Thyroid gland (tissue), 4 donors: ENCODE data around the gene PTPN11. TPM values are rescaled to one million over a fixed set of nuclear protein-coding genes. Genes with fewer than 3 reads are reported as not detected.

Experiments used
- DNase-seq, 2 donors: peaks; one replicate each; pipeline ENCODE4 v3.0.0-alpha.2; 2019
- H3K27ac ChIP-seq, 3 donors: fragments of 200-600 bp; sonication (generic); 1 replicate in 2 of 3; 2 replicates in 1 of 3; pipeline ENCODE4 v1.5.1; 2016 to 2019; ENCODE audit warnings: mild to moderate bottlenecking in 1 of 3, moderate library complexity in 1 of 3
- H3K27me3 ChIP-seq: fragments of 200-600 bp; sonication (generic); one replicate; pipeline ENCODE4 v1.5.1; 2019
- H3K36me3 ChIP-seq, 2 donors: fragments of 200-600 bp; sonication (generic); one replicate each; pipeline ENCODE4 v1.5.1; 2016 to 2019
- H3K4me1 ChIP-seq, 2 donors: fragments of 200-600 bp; sonication (generic); one replicate each; pipeline ENCODE4 v1.5.1; 2017 to 2019
- H3K4me3 ChIP-seq, 3 donors: fragments of 200-600 bp; sonication (generic); replicated peaks in 1 of 3; 1 replicate in 2 of 3; 2 replicates in 1 of 3; pipeline ENCODE4 v1.5.1; 2016; ENCODE audit warnings: mild to moderate bottlenecking in 1 of 3
- H3K9me3 ChIP-seq: fragments of 200-600 bp; sonication (generic); one replicate; pipeline ENCODE4 v1.5.1; 2017
- POLR2A ChIP-seq, 2 donors: fragments of 450-650 bp; IDR thresholded peaks; one replicate each; pipeline ENCODE4 v1.6.1; 2017; ENCODE audit warnings: antibody characterized with exemption in 2 of 2, mild to moderate bottlenecking in 2 of 2, moderate library complexity in 1 of 2
- WGBS, 2 donors: methylation state at CpG; one replicate each; pipeline ENCODE4 v1.1.5; 2017; 5-methylcytosine and 5-hydroxymethylcytosine counted together
- intact Hi-C: fragments of 100-400 bp; cut with DNase I; formaldehyde crosslinking; loops from one replicate; pipeline ENCODE4 v1.15.1; 2023
- total RNA-seq, 4 donors: library from RNA; depleted of rRNA; stranded (reverse); fragments of >200 nt; gene quantifications; one replicate each; pipeline ENCODE4 v1.2.3, GENCODE V29; 2016
- TF ChIP-seq, protein P1 (sequence below), 6 experiments: fragments of 200-600 bp in 3 of 6; fragments of 450-650 bp in 3 of 6; sonication (generic) in 3 of 6; IDR thresholded peaks; one replicate each; pipeline ENCODE4 v1.5.1; 2016 to 2019; ENCODE audit warnings: antibody characterized with exemption in 6 of 6, mild to moderate bottlenecking in 2 of 6, inconsistent platforms in 1 of 6, moderate library complexity in 1 of 6

Gene PTPN11
- total RNA-seq, 4 donors from 2014 or later, result 75.8 to 99.6 (median 78.5) TPM

DNA sequence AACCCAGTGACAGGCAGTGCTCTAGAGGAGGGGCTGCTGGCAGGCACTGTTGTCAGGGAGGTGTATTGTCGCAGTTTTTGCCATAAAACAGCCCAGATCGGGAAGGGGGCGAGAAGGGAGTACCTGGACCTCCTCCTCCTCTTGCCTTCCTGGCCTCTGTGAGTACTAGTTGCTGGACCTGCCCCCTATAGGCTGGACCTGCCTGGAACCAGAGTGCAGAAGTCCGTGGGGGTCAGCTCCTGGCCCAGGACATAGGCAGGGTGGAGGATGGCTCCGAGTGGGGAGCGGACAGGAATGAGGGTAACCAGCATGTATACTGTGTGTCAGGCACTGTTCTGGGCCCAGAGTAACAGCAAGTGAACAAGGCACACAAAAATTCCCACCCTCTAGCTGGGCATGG is 116.3 kb downstream of the PTPN11 start:
- intact Hi-C loops, result no loop called here
- no peak for TF ChIP-seq POLR2A (IDR thresholded peaks at IDR 0.05)
- TF ChIP-seq, protein P1, sequence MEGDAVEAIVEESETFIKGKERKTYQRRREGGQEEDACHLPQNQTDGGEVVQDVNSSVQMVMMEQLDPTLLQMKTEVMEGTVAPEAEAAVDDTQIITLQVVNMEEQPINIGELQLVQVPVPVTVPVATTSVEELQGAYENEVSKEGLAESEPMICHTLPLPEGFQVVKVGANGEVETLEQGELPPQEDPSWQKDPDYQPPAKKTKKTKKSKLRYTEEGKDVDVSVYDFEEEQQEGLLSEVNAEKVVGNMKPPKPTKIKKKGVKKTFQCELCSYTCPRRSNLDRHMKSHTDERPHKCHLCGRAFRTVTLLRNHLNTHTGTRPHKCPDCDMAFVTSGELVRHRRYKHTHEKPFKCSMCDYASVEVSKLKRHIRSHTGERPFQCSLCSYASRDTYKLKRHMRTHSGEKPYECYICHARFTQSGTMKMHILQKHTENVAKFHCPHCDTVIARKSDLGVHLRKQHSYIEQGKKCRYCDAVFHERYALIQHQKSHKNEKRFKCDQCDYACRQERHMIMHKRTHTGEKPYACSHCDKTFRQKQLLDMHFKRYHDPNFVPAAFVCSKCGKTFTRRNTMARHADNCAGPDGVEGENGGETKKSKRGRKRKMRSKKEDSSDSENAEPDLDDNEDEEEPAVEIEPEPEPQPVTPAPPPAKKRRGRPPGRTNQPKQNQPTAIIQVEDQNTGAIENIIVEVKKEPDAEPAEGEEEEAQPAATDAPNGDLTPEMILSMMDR (IDR thresholded peaks at IDR 0.05), result no peak
- no peaks in the 10 kb centered on the region for H3K27me3 ChIP-seq
- H3K36me3 ChIP-seq, result no peaks in the 10 kb centered on the region
- no peaks in the 10 kb centered on the region for H3K9me3 ChIP-seq
- H3K27ac ChIP-seq, result no peak overlapping the region
- no peaks in the 10 kb centered on the region for H3K4me1 ChIP-seq
- DNase-seq, result no peak
- WGBS, 2 donors, result 91 to 93% methylated on average over 6 of the region's 6 CpGs
- no peak overlapping the region for H3K4me3 ChIP-seq

DNA sequence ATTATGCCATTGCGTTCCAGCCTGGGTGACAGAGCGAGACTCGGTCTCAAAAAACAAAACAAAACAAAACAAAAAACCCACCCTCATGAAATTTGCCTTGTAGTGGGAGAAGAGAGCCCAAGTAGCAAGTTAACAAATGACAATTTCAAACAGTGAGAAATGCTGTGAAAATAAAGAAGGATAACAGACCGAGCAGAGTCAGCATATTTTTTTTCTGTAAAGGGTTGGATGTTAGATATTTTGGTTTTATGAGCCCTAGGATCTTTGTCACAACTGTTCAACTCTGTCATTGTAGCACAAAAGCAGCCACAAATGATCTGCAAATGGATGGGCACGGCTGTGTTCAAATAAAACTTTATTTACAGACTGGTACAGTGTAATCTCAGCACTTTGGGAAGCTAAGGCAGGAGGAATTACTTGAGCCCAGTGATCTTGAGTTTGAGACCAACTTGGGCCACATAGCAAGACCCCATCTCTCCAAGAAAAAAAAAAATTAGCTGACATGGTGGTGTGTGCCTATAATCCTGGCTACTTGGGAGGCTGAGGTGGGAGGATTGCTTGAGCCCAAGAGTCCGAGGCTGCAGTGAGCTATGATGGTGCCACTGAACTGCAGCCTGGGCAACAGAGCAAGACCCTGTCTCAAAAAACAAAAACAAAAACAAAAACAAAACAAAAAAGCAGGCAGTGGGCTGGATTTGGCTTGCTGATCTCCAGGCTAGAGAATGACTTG is 117.1 kb downstream of the PTPN11 start:
- Histone ChIP-seq H3K27ac (no peak overlapping the region), H3K4me1 (no peaks in the 10 kb centered on the region), H3K36me3 (no peaks in the 10 kb centered on the region), H3K9me3 (no peaks in the 10 kb centered on the region), H3K27me3 (no peaks in the 10 kb centered on the region), H3K4me3 (no peak overlapping the region)
- WGBS, 2 donors, result 73 to 79% methylated on average over 6 of the region's 6 CpGs
- DNase-seq, result no peak
- intact Hi-C loops, result no loop called here
- TF ChIP-seq, protein P1 (IDR thresholded peaks at IDR 0.05), result no peak
- no peak for TF ChIP-seq POLR2A (IDR thresholded peaks at IDR 0.05)

DNA sequence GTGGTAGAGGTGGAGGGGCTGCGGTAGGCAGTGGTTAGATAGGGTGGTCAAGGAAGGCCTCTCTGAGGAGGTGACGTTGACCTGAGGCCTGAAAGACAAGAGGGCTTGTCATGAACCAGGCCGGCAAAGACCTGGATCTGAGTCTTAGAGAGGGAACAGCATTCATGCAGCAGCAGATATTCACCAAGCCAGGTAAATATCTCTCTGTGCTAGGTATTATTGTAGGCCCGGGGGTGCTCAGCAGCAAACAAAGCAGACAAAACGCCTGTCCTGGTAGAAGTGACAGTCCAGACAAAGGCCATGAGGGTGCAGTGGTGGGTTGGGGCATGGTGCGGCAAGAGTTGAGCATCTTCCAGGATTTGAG is 117.6 kb downstream of the PTPN11 start:
- Histone ChIP-seq H3K27ac (no peak overlapping the region), H3K4me1 (no peaks in the 10 kb centered on the region), H3K36me3 (no peaks in the 10 kb centered on the region), H3K9me3 (no peaks in the 10 kb centered on the region), H3K4me3 (no peak overlapping the region), H3K27me3 (no peaks in the 10 kb centered on the region)
- intact Hi-C loops, result no loop called here
- DNase-seq, result no peak
- 85 to 89% methylated on average over 6 of the region's 6 CpGs for WGBS, 2 donors
- no peak for TF ChIP-seq POLR2A (IDR thresholded peaks at IDR 0.05)
- TF ChIP-seq, protein P1 (IDR thresholded peaks at IDR 0.05), result no peak

DNA sequence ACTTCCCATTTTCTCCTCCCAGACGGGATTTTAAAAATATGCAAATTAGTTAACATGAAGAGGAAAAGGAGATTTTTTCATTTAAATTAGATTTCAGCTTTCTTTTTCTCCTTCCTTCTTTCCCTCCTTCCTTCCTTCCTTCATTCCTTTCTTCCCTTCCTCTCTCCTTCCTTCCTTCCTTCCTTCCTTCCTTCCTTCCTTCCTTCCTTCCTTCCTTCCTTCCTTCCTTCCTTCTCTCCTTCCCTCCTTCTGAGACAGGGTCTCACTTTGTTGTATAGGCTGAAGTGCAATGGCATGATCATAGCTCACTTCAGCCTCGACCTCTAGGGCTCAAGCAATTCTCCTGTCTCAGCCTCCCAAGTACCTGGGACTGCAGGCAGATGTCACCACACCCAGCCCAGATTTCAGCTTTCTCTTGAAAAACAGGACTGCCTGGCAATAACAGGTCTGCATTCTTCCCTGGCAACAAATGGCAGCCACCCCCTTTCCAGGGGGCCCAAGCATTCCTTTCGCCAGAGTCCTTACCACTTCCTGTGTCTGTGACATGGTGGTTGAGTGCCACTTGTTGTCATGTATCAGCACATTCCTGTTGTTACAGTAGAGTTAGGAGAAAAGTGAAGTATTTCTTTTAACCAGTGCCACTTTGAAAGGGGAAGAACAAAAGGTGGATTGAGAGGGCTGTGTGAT is 119.1 kb downstream of the PTPN11 start:
- DNase-seq, result peak; percentile 82
- Histone ChIP-seq H3K4me3 (no peak overlapping the region), H3K27ac (no peak overlapping the region), H3K4me1 (no peaks in the 10 kb centered on the region), H3K27me3 (no peaks in the 10 kb centered on the region), H3K36me3 (no peaks in the 10 kb centered on the region), H3K9me3 (no peaks in the 10 kb centered on the region)
- intact Hi-C loops, result no loop called here
- no peak for TF ChIP-seq POLR2A (IDR thresholded peaks at IDR 0.05)
- TF ChIP-seq, protein P1 (IDR thresholded peaks at IDR 0.05), result peak in 2 of 6 experiments; percentile 25 to 39
- 38 to 41% methylated on average over 3 of the region's 3 CpGs for WGBS, 2 donors

DNA sequence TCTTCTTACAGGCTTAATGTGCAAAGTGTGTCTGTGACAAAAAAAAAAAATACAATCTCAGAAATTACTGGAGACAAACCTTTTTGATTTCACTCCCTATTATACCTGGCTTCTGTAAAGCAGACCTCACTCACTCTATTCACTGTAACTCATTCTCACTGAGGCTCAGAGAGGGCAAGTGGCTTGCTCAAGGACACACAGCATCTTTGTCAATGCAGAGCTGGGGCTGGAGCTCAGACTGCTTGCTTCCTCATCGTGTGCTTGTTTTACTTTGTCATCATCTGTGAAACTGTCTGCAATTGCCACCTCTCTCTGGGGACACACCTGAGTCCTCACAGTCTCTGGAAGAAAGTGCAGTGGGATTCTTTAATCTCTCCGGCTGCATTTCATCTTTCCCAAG is 120.0 kb downstream of the PTPN11 start:
- Histone ChIP-seq H3K27ac (no peak overlapping the region), H3K4me3 (no peak overlapping the region), H3K27me3 (no peaks in the 10 kb centered on the region), H3K4me1 (no peaks in the 10 kb centered on the region), H3K36me3 (no peaks in the 10 kb centered on the region), H3K9me3 (no peaks in the 10 kb centered on the region)
- intact Hi-C loops, result no loop called here
- TF ChIP-seq POLR2A (IDR thresholded peaks at IDR 0.05), result no peak
- TF ChIP-seq, protein P1 (IDR thresholded peaks at IDR 0.05), result no peak
- 49 to 67% methylated on average over 2 of the region's 2 CpGs for WGBS, 2 donors
- DNase-seq, result no peak
